ENCODE data around the gene KLHL17.

- TF ChIP-seq, protein P1, sequence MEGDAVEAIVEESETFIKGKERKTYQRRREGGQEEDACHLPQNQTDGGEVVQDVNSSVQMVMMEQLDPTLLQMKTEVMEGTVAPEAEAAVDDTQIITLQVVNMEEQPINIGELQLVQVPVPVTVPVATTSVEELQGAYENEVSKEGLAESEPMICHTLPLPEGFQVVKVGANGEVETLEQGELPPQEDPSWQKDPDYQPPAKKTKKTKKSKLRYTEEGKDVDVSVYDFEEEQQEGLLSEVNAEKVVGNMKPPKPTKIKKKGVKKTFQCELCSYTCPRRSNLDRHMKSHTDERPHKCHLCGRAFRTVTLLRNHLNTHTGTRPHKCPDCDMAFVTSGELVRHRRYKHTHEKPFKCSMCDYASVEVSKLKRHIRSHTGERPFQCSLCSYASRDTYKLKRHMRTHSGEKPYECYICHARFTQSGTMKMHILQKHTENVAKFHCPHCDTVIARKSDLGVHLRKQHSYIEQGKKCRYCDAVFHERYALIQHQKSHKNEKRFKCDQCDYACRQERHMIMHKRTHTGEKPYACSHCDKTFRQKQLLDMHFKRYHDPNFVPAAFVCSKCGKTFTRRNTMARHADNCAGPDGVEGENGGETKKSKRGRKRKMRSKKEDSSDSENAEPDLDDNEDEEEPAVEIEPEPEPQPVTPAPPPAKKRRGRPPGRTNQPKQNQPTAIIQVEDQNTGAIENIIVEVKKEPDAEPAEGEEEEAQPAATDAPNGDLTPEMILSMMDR (IDR thresholded peaks at IDR 0.05): no peak
- no peak for TF ChIP-seq POLR2A (IDR thresholded peaks at IDR 0.05)
Measured at GRCh38 chr1:950881-951280, 9.5 kb upstream of the KLHL17 start.
